HG02943 (cell line): ENCODE data around the gene SLC38A4.
"Not testable (repeated sequence)": the region's sequence is repeated elsewhere in the genome, so short reads cannot be mapped to it uniquely, and the experiment has no call there.

Experiments
- ATAC-seq: cut with Tn5 transposase; IDR thresholded peaks from one replicate; pipeline ENCODE4 v1.9.1; 2021; ENCODE audit warnings: mild to moderate bottlenecking, low read depth, moderate library complexity; ENCODE audit not compliant: unreplicated experiment

The SLC38A4 gene

GRCh38 chr12:46779879-46780278 is 45.9 kb downstream of the SLC38A4 start:
- no peak for ATAC-seq

- no peak for ATAC-seq
Observed at GRCh38 chr12:46779063-46779462, 46.7 kb downstream of the SLC38A4 start.

GRCh38 chr12:46778415-46778814 is 47.4 kb downstream of the SLC38A4 start:
- no peak for ATAC-seq

- no peak for ATAC-seq
Observed at GRCh38 chr12:46777587-46777986, 48.2 kb downstream of the SLC38A4 start.

- no peak for ATAC-seq
Observed at GRCh38 chr12:46775796-46776195, 50.0 kb downstream of the SLC38A4 start.

- ATAC-seq = no peak
Observed at GRCh38 chr12:46774322-46774633, 51.5 kb downstream of the SLC38A4 start.

- ATAC-seq = no peak
Observed at GRCh38 chr12:46773586-46774321, 52.0 kb downstream of the SLC38A4 start.

GRCh38 chr12:46771268-46771827 is 54.4 kb downstream of the SLC38A4 start:
- no peak for ATAC-seq

GRCh38 chr12:46770501-46771183 is 55.2 kb downstream of the SLC38A4 start:
- ATAC-seq = no peak

- ATAC-seq = no peak
Observed at GRCh38 chr12:46764005-46764404, 61.8 kb downstream of the SLC38A4 start.

- ATAC-seq = no peak
Observed at GRCh38 chr12:46763230-46763629, 62.6 kb downstream of the SLC38A4 start.

- no peak for ATAC-seq
Observed at GRCh38 chr12:46754550-46754949, 71.2 kb downstream of the SLC38A4 start.

GRCh38 chr12:46752396-46752795 is 73.4 kb downstream of the SLC38A4 start:
- no peak for ATAC-seq

GRCh38 chr12:46751173-46751572 is 74.6 kb downstream of the SLC38A4 start:
- ATAC-seq = no peak

- no peak for ATAC-seq
Observed at GRCh38 chr12:46749322-46749721, 76.5 kb downstream of the SLC38A4 start.

- no peak for ATAC-seq
Observed at GRCh38 chr12:46744283-46744682, 81.5 kb downstream of the SLC38A4 start.

GRCh38 chr12:46743456-46743855 is 82.3 kb downstream of the SLC38A4 start:
- no peak for ATAC-seq

GRCh38 chr12:46742271-46742670 is 83.5 kb downstream of the SLC38A4 start:
- not testable (repeated sequence) for ATAC-seq

GRCh38 chr12:46725332-46725731 is 100.5 kb downstream of the SLC38A4 start:
- ATAC-seq = no peak

GRCh38 chr12:46723629-46724419 is 102.0 kb downstream of the SLC38A4 start:
- no peak for ATAC-seq
